ENCODE results near the gene AHDC1. TPM values are rescaled to one million over a fixed set of nuclear protein-coding genes. Genes with fewer than 3 reads are reported as not detected.

AHDC1 gene
- total RNA-seq, 1 donor from 2014 or later = 23.7 TPM

GRCh38 chr1:27521861-27522431, 82.0 kb downstream of the AHDC1 start:
- Histone ChIP-seq H3K4me3 (peak overlapping the region; percentile 28), H3K27ac (peak overlapping the region; percentile 67), H3K36me3 (no peaks in the 10 kb centered on the region), H3K27me3 (ENCODE audit: low read depth) (no peaks in the 10 kb centered on the region), H3K4me1 (peaks cover 80% of the 10 kb centered on the region), H3K9me3 (no peaks in the 10 kb centered on the region)
- no peak for ATAC-seq
- TF ChIP-seq CTCF (IDR thresholded peaks at IDR 0.05) = no peak
- no peak for DNase-seq
- intact Hi-C loops (cut with DNase I) = no loop called here

- peak overlapping the region; percentile 17 for H3K4me3 ChIP-seq
- intact Hi-C loops (cut with DNase I) = no loop called here
- no peaks in the 10 kb centered on the region for H3K27me3 ChIP-seq (ENCODE audit: low read depth)
- TF ChIP-seq CTCF (IDR thresholded peaks at IDR 0.05) = no peak
- H3K27ac ChIP-seq = peak overlapping the region; percentile 64
- no peak for DNase-seq
- no peaks in the 10 kb centered on the region for H3K36me3 ChIP-seq
- H3K4me1 ChIP-seq = peaks cover 77% of the 10 kb centered on the region
- ATAC-seq = peak in 1 of 2 donors; percentile 3
- no peaks in the 10 kb centered on the region for H3K9me3 ChIP-seq
Observed at GRCh38 chr1:27521336-27521831, 82.6 kb downstream of the AHDC1 start.

GRCh38 chr1:27520651-27521050, 83.3 kb downstream of the AHDC1 start:
- ATAC-seq (no peak), DNase-seq (no peak)
- Histone ChIP-seq H3K4me3 (no peak overlapping the region), H3K4me1 (peaks cover 69% of the 10 kb centered on the region), H3K36me3 (no peaks in the 10 kb centered on the region), H3K27me3 (ENCODE audit: low read depth) (no peaks in the 10 kb centered on the region), H3K9me3 (no peaks in the 10 kb centered on the region), H3K27ac (peak overlapping the region; percentile 64)
- intact Hi-C loops (cut with DNase I) = no loop called here
- no peak for TF ChIP-seq CTCF (IDR thresholded peaks at IDR 0.05)

- Histone ChIP-seq H3K4me1 (peaks cover 59% of the 10 kb centered on the region), H3K9me3 (no peaks in the 10 kb centered on the region), H3K36me3 (no peaks in the 10 kb centered on the region), H3K27ac (peak overlapping the region; percentile 31), H3K27me3 (ENCODE audit: low read depth) (no peaks in the 10 kb centered on the region), H3K4me3 (no peak overlapping the region)
- peak; percentile 15 to 42 for ATAC-seq
- no peak for TF ChIP-seq CTCF (IDR thresholded peaks at IDR 0.05)
- intact Hi-C loops (cut with DNase I) = no loop called here
- DNase-seq = no peak
Observed at GRCh38 chr1:27519331-27520258, 84.3 kb downstream of the AHDC1 start.

- Histone ChIP-seq H3K4me1 (peaks cover 61% of the 10 kb centered on the region), H3K27me3 (ENCODE audit: low read depth) (no peaks in the 10 kb centered on the region), H3K9me3 (no peaks in the 10 kb centered on the region), H3K36me3 (no peaks in the 10 kb centered on the region), H3K4me3 (no peak overlapping the region), H3K27ac (no peak overlapping the region)
- no peak for TF ChIP-seq CTCF (IDR thresholded peaks at IDR 0.05)
- intact Hi-C loops (cut with DNase I) = no loop called here
- no peak for ATAC-seq
- no peak for DNase-seq
Observed at GRCh38 chr1:27518808-27519207, 85.1 kb downstream of the AHDC1 start.
